ENCODE data around the gene PCNX4.

Gene PCNX4

GRCh38 chr14:60214415-60215126, 122.8 kb downstream of the PCNX4 start:
- H3K27ac ChIP-seq, result no peak overlapping the region
- no peaks in the 10 kb centered on the region for H3K79me2 ChIP-seq
- TF ChIP-seq, protein P1, sequence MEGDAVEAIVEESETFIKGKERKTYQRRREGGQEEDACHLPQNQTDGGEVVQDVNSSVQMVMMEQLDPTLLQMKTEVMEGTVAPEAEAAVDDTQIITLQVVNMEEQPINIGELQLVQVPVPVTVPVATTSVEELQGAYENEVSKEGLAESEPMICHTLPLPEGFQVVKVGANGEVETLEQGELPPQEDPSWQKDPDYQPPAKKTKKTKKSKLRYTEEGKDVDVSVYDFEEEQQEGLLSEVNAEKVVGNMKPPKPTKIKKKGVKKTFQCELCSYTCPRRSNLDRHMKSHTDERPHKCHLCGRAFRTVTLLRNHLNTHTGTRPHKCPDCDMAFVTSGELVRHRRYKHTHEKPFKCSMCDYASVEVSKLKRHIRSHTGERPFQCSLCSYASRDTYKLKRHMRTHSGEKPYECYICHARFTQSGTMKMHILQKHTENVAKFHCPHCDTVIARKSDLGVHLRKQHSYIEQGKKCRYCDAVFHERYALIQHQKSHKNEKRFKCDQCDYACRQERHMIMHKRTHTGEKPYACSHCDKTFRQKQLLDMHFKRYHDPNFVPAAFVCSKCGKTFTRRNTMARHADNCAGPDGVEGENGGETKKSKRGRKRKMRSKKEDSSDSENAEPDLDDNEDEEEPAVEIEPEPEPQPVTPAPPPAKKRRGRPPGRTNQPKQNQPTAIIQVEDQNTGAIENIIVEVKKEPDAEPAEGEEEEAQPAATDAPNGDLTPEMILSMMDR (IDR thresholded peaks at IDR 0.05), result no peak
- no peak overlapping the region for H2AFZ ChIP-seq
- H3K9me3 ChIP-seq (ENCODE audit: control insufficient read depth, low read length), result no peaks in the 10 kb centered on the region
- no peak overlapping the region for H3K9ac ChIP-seq
- H3K27me3 ChIP-seq (ENCODE audit: control insufficient read depth, insufficient read depth, low read length), result no peaks in the 10 kb centered on the region
- H3K4me3 ChIP-seq (ENCODE audit: low read depth, low read length), result no peak overlapping the region
- H3K4me1 ChIP-seq, result no peaks in the 10 kb centered on the region
- H3K4me2 ChIP-seq (ENCODE audit: low read length), result no peak overlapping the region
- no peaks in the 10 kb centered on the region for H3K36me3 ChIP-seq (ENCODE audit: control insufficient read depth, insufficient read depth, low read length)

DNA sequence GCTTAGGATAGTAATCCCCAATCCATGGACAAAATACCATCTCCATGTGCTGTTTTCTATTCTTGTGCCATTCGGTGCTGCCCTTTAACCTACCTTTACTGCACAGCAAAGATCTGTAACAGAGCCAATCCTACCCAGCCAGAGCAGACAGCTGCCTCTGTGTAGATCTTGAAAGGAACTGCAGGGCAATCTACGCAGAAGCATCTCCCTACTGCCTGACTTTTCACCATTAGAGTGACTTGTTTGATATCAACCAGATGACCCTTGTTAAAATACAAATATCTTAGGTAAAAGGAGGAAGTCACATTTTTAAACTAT, 123.4 kb downstream of the PCNX4 start:
- TF ChIP-seq, protein P1 (IDR thresholded peaks at IDR 0.05), result no peak
- H3K27ac ChIP-seq, result no peak overlapping the region
- H3K27me3 ChIP-seq (ENCODE audit: control insufficient read depth, insufficient read depth, low read length), result no peaks in the 10 kb centered on the region
- no peaks in the 10 kb centered on the region for H3K9me3 ChIP-seq (ENCODE audit: control insufficient read depth, low read length)
- no peaks in the 10 kb centered on the region for H3K4me1 ChIP-seq
- H3K36me3 ChIP-seq (ENCODE audit: control insufficient read depth, insufficient read depth, low read length), result no peaks in the 10 kb centered on the region
- H3K9ac ChIP-seq, result no peak overlapping the region
- no peak overlapping the region for H3K4me3 ChIP-seq (ENCODE audit: low read depth, low read length)
- no peaks in the 10 kb centered on the region for H3K79me2 ChIP-seq
- no peak overlapping the region for H3K4me2 ChIP-seq (ENCODE audit: low read length)
- no peak overlapping the region for H2AFZ ChIP-seq

GRCh38 chr14:60215520-60216420, 124.0 kb downstream of the PCNX4 start:
- no peaks in the 10 kb centered on the region for H3K27me3 ChIP-seq (ENCODE audit: control insufficient read depth, insufficient read depth, low read length)
- H3K4me2 ChIP-seq (ENCODE audit: low read length), result no peak overlapping the region
- H3K9me3 ChIP-seq (ENCODE audit: control insufficient read depth, low read length), result no peaks in the 10 kb centered on the region
- H3K27ac ChIP-seq, result no peak overlapping the region
- no peak overlapping the region for H2AFZ ChIP-seq
- H3K4me1 ChIP-seq, result no peaks in the 10 kb centered on the region
- TF ChIP-seq, protein P1 (IDR thresholded peaks at IDR 0.05), result no peak
- no peak overlapping the region for H3K4me3 ChIP-seq (ENCODE audit: low read depth, low read length)
- H3K79me2 ChIP-seq, result no peaks in the 10 kb centered on the region
- no peaks in the 10 kb centered on the region for H3K36me3 ChIP-seq (ENCODE audit: control insufficient read depth, insufficient read depth, low read length)
- no peak overlapping the region for H3K9ac ChIP-seq

- Histone ChIP-seq H3K79me2 (no peaks in the 10 kb centered on the region), H3K4me3 (ENCODE audit: low read depth, low read length) (no peak overlapping the region), H3K4me2 (ENCODE audit: low read length) (no peak overlapping the region), H2AFZ (no peak overlapping the region), H3K36me3 (ENCODE audit: control insufficient read depth, insufficient read depth, low read length) (no peaks in the 10 kb centered on the region), H3K9me3 (ENCODE audit: control insufficient read depth, low read length) (no peaks in the 10 kb centered on the region), H3K27me3 (ENCODE audit: control insufficient read depth, insufficient read depth, low read length) (no peaks in the 10 kb centered on the region), H3K27ac (no peak overlapping the region), H3K9ac (no peak overlapping the region), H3K4me1 (peaks cover 4% of the 10 kb centered on the region)
- TF ChIP-seq, protein P1 (IDR thresholded peaks at IDR 0.05), result no peak
Observed at GRCh38 chr14:60217713-60218112, 126.0 kb downstream of the PCNX4 start.

All from parathyroid adenoma (tissue), 2 donors.